Measurements from ENCODE around the gene L3MBTL2.

DNA sequence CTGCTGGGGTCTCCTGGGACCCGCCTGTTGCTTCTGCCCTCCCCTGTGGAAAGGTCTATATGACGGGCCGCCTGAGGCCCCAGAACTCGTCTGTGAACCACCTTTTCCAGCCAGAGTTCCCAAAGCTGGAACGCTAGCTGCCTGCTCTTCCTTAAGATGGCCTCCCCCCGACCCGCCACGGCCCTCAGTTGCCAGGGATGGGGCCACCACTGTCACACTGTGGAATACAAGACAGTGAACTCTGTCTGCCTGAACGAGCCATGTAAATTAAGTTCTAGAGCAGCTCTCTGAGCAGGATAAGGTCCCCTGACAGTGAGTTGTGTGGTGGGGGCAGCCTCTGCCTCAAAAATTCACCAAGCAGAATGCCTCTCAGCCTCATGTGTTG, 25.3 kb downstream of the L3MBTL2 start:
- no peak for TF ChIP-seq POLR2AphosphoS5 (IDR thresholded peaks at IDR 0.05)
- TF ChIP-seq, protein P1, sequence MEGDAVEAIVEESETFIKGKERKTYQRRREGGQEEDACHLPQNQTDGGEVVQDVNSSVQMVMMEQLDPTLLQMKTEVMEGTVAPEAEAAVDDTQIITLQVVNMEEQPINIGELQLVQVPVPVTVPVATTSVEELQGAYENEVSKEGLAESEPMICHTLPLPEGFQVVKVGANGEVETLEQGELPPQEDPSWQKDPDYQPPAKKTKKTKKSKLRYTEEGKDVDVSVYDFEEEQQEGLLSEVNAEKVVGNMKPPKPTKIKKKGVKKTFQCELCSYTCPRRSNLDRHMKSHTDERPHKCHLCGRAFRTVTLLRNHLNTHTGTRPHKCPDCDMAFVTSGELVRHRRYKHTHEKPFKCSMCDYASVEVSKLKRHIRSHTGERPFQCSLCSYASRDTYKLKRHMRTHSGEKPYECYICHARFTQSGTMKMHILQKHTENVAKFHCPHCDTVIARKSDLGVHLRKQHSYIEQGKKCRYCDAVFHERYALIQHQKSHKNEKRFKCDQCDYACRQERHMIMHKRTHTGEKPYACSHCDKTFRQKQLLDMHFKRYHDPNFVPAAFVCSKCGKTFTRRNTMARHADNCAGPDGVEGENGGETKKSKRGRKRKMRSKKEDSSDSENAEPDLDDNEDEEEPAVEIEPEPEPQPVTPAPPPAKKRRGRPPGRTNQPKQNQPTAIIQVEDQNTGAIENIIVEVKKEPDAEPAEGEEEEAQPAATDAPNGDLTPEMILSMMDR (IDR thresholded peaks at IDR 0.05 in 8 of 11, conservative IDR thresholded peaks at IDR 0.05 in 3 of 11): no peak

Measured in spleen (tissue), 7 donors.